Memory B cell (primary cell): ENCODE measurements around the gene TBC1D9B.
A peak's percentile ranks its signal among the peaks of the same experiment; 100 is the strongest.

Experiments
- ATAC-seq: fragments of 150-1000 bp; cut with Tn5 transposase; 2 replicates; pipeline ENCODE4 v1.10.0; 2021; ENCODE audit warnings: low read depth, mild to moderate bottlenecking, moderate library complexity
- DNase-seq, 2 donors: peaks; one replicate each; pipeline ENCODE4 v3.0.0; 2022; ENCODE audit warnings: low spot score in 2 of 2
- H3K27ac Mint-ChIP-seq: one replicate; pipeline ENCODE4 v1.8.0; 2022; ENCODE audit warnings: mild to moderate bottlenecking, moderate library complexity, mixed read lengths
- H3K27me3 Mint-ChIP-seq: one replicate; pipeline ENCODE4 v1.8.0; 2022; ENCODE audit warnings: mixed read lengths
- H3K36me3 Mint-ChIP-seq: one replicate; pipeline ENCODE4 v1.8.0; 2022; ENCODE audit warnings: mild to moderate bottlenecking, mixed read lengths
- H3K4me1 Mint-ChIP-seq: one replicate; pipeline ENCODE4 v1.8.0; 2022; ENCODE audit warnings: mixed read lengths
- H3K4me3 Mint-ChIP-seq: one replicate; pipeline ENCODE4 v1.8.0; 2022; ENCODE audit warnings: mild to moderate bottlenecking, moderate library complexity, mixed read lengths
- H3K9me3 Mint-ChIP-seq: one replicate; pipeline ENCODE4 v1.8.0; 2022; ENCODE audit warnings: mixed read lengths

The TBC1D9B gene

DNA sequence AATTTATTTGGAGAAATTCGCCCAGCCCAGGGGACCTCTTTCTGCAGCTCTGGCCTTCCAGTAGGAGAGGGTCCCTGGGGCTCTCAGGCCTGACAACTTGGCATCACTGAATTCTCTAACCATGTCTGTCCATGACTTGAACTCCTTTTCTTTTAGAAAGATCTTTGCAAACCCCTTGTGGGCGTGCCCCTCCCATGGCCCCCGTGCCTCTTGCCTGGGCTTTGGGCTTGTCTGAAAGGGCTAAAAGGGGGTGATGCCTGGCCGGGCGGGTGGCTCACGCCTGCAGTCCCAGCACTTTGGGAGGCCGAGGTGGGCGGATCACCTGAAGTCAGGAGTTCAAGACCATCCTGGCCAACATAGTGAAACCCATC is 90.2 kb downstream of the TBC1D9B start:
- Mint-ChIP-seq H3K27ac (peak overlapping the region; percentile 99), H3K4me1 (peaks cover 30% of the 10 kb centered on the region), H3K27me3 (no peaks in the 10 kb centered on the region), H3K4me3 (peak overlapping the region; percentile 74), H3K9me3 (no peaks in the 10 kb centered on the region), H3K36me3 (peaks cover 2% of the 10 kb centered on the region)
- DNase-seq = no peak
- ATAC-seq = no peak

DNA sequence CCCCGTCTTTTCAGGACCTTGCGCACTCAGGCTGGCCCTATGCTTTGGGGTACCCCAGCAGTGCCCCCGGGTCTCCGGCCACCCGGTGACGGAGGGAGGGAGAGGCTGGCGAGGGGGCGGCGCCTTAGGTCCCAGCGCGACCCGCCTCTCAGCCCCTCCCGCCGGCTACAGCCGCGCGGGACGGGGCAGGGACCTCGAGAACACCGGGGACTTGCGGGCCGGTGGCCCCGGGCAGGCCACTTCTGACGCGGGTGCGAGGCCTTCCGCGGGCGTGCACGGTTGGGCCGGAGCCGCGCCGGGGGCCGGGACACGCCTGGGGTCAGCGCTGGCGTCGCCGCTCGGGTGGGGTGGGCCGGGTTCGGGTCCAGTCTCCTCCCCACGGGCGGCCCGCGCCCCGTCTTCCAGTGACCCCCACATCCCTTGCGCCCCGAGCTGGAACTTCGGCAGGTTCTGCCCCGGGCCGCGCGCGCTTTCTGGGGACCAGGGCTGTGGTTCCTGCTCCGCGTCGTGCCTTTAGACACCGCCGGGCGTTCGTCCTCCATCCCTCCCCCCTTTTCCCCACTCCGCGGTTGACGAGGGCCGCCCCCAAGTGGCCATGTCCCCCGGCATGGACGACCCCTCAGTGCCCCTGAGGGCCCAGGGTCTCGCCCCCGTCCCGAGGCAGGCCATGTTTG is 90.8 kb downstream of the TBC1D9B start:
- no peaks in the 10 kb centered on the region for H3K27me3 Mint-ChIP-seq
- no peak for DNase-seq
- peak overlapping the region; percentile 74 for H3K4me3 Mint-ChIP-seq

GRCh38 chr5:179816401-179816795 is 91.3 kb downstream of the TBC1D9B start:
- H3K27me3 Mint-ChIP-seq = no peaks in the 10 kb centered on the region
- no peak overlapping the region for H3K27ac Mint-ChIP-seq
- no peak for ATAC-seq
- H3K36me3 Mint-ChIP-seq = peaks cover 2% of the 10 kb centered on the region
- DNase-seq = no peak
- H3K4me1 Mint-ChIP-seq = peaks cover 21% of the 10 kb centered on the region
- H3K4me3 Mint-ChIP-seq = peak overlapping the region; percentile 21
- no peaks in the 10 kb centered on the region for H3K9me3 Mint-ChIP-seq

More for the DNA sequence above, 90.8 kb downstream of the TBC1D9B start:
- peaks cover 24% of the 10 kb centered on the region for H3K4me1 Mint-ChIP-seq
- no peaks in the 10 kb centered on the region for H3K9me3 Mint-ChIP-seq
- no peak for ATAC-seq
- peaks cover 2% of the 10 kb centered on the region for H3K36me3 Mint-ChIP-seq
- peak overlapping the region; percentile 99 for H3K27ac Mint-ChIP-seq

GRCh38 chr5:179815491-179816249 is 92.0 kb downstream of the TBC1D9B start:
- H3K27ac Mint-ChIP-seq = peak overlapping the region; percentile 24
- H3K4me3 Mint-ChIP-seq = peak overlapping the region; percentile 42
- H3K9me3 Mint-ChIP-seq = no peaks in the 10 kb centered on the region
- DNase-seq (no peak), ATAC-seq (no peak)
- H3K36me3 Mint-ChIP-seq = peaks cover 2% of the 10 kb centered on the region
- no peaks in the 10 kb centered on the region for H3K27me3 Mint-ChIP-seq
- H3K4me1 Mint-ChIP-seq = peaks cover 19% of the 10 kb centered on the region

GRCh38 chr5:179814090-179814489 is 93.6 kb downstream of the TBC1D9B start:
- Mint-ChIP-seq H3K27me3 (no peaks in the 10 kb centered on the region), H3K4me1 (peaks cover 13% of the 10 kb centered on the region), H3K36me3 (peaks cover 2% of the 10 kb centered on the region), H3K4me3 (no peak overlapping the region), H3K27ac (no peak overlapping the region), H3K9me3 (no peaks in the 10 kb centered on the region)
- ATAC-seq = no peak
- DNase-seq = no peak

- Mint-ChIP-seq H3K4me3 (no peak overlapping the region), H3K27ac (no peak overlapping the region), H3K27me3 (no peaks in the 10 kb centered on the region), H3K36me3 (peaks cover 2% of the 10 kb centered on the region), H3K4me1 (peaks cover 6% of the 10 kb centered on the region), H3K9me3 (no peaks in the 10 kb centered on the region)
- ATAC-seq = no peak
- DNase-seq = no peak
These were observed 94.6 kb downstream of the TBC1D9B start for GRCh38 chr5:179812997-179813607.

DNA sequence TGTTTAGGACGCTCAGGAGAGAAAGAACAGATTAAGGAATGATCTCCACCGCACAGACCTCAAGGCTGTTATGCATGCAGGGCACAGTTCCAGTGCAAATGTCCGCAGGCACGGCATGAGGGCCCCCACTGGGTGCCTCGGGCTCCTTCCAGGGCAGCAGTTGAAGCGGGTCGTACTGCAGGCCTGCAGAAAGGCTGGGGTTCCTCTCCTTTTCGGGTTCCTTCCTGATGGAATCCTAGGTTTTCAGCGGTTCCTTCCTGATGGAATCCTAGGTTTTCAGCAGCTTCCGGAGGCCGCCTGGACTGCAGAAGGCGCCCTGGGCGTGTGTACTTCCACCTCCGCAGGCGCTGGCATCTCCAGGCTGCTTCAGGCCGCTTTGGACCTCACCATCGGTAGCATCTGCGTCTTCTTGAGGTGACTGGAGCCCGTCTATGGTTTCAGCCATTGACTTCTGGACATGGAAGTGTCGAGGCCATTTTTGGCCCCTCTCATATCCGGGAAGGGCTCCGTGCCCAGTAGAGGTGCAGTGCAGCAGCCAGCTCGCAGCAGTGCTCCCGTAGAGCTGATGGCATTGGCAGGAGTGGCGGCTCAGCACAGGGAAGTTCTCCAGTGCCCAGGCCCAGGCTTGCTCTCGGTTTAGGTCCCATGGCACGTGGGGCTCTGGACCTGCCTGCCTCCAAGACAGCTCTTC is 95.4 kb downstream of the TBC1D9B start:
- H3K9me3 Mint-ChIP-seq = no peaks in the 10 kb centered on the region
- no peaks in the 10 kb centered on the region for H3K27me3 Mint-ChIP-seq
- H3K4me1 Mint-ChIP-seq = peaks cover 4% of the 10 kb centered on the region
- no peak overlapping the region for H3K4me3 Mint-ChIP-seq
- no peak for DNase-seq
- H3K36me3 Mint-ChIP-seq = peaks cover 2% of the 10 kb centered on the region
- no peak for ATAC-seq
- H3K27ac Mint-ChIP-seq = no peak overlapping the region
